ENCODE measurements around the gene GMPPA.

GMPPA gene

GRCh38 chr2:219468410-219469185, 30.1 kb upstream of the GMPPA start:
- no peak for DNase-seq

GRCh38 chr2:219469186-219469724, 29.4 kb upstream of the GMPPA start:
- no peak for DNase-seq

GRCh38 chr2:219470429-219470828, 28.3 kb upstream of the GMPPA start:
- no peak for DNase-seq

- DNase-seq = no peak
These were observed 27.0 kb upstream of the GMPPA start for GRCh38 chr2:219471476-219472371.

- no peak for DNase-seq
These were observed 26.0 kb upstream of the GMPPA start for GRCh38 chr2:219472629-219473187.

GRCh38 chr2:219473511-219473910, 25.2 kb upstream of the GMPPA start:
- DNase-seq = no peak

- DNase-seq = peak; percentile 33
These were observed 24.2 kb upstream of the GMPPA start for GRCh38 chr2:219474285-219475060.

GRCh38 chr2:219475278-219475677, 23.4 kb upstream of the GMPPA start:
- DNase-seq = peak; percentile 31

- peak; percentile 83 for DNase-seq
These were observed 22.7 kb upstream of the GMPPA start for GRCh38 chr2:219475697-219476651.

- DNase-seq = no peak
These were observed 22.0 kb upstream of the GMPPA start for GRCh38 chr2:219476652-219477151.

GRCh38 chr2:219477179-219477578, 21.5 kb upstream of the GMPPA start:
- no peak for DNase-seq

- no peak for DNase-seq
These were observed 20.9 kb upstream of the GMPPA start for GRCh38 chr2:219477815-219478214.

- no peak for DNase-seq
These were observed 19.8 kb upstream of the GMPPA start for GRCh38 chr2:219478916-219479315.

GRCh38 chr2:219480004-219480403, 18.7 kb upstream of the GMPPA start:
- no peak for DNase-seq

GRCh38 chr2:219482674-219483405, 15.9 kb upstream of the GMPPA start:
- no peak for DNase-seq

GRCh38 chr2:219483451-219484342, 15.0 kb upstream of the GMPPA start:
- DNase-seq = no peak

- no peak for DNase-seq
These were observed 14.1 kb upstream of the GMPPA start for GRCh38 chr2:219484343-219485200.

GRCh38 chr2:219485201-219485580, 13.5 kb upstream of the GMPPA start:
- DNase-seq = no peak
